GM10266 (cell line): Measurements from ENCODE around the gene CHD8.

Experiments
- DNase-seq: peaks from one replicate; pipeline ENCODE4 v3.0.0; 2012; ENCODE audit errors: extremely low spot score
- CTCF ChIP-seq: IDR thresholded peaks from 2 replicates; pipeline ENCODE4 v1.5.1; 2012; ENCODE audit warnings: mild to moderate bottlenecking, low read depth; ENCODE audit not compliant: control insufficient read depth, insufficient read depth; ENCODE audit errors: missing control alignments

The CHD8 gene

GRCh38 chr14:21455912-21456667 lies at the start of gene CHD8:
TSS of gene CHD8 (minus strand) at chr14:21456123. CDS start at chr14:21431643, 24,480 bp downstream.
- DNase-seq: peak; percentile 95
- TF ChIP-seq CTCF: peak; percentile 83

GRCh38 chr14:21505012-21505553 lies 49.2 kb upstream of the CHD8 start:
- no peak for TF ChIP-seq CTCF
- peak; percentile 37 for DNase-seq

- DNase-seq: no peak
- no peak for TF ChIP-seq CTCF
Observed at GRCh38 chr14:21503376-21503775, 47.5 kb upstream of the CHD8 start.

- TF ChIP-seq CTCF: no peak
- no peak for DNase-seq
Observed at GRCh38 chr14:21501568-21501967, 45.6 kb upstream of the CHD8 start.

- DNase-seq: peak; percentile 37
- peak; percentile 33 for TF ChIP-seq CTCF
Observed at GRCh38 chr14:21498540-21499526, 42.9 kb upstream of the CHD8 start.

- no peak for DNase-seq
- no peak for TF ChIP-seq CTCF
Observed at GRCh38 chr14:21496453-21496852, 40.5 kb upstream of the CHD8 start.
